SIG-M5 treated with dmso at 0.1 percent for 504 hours (cell line): ENCODE data around the gene FAM107A.

Experiments used
- DNase-seq: peaks from one replicate; lab custom pipeline; 2025; ENCODE audit not compliant: unreplicated experiment; lab: John Stamatoyannopoulos, UW

The FAM107A gene, protein sequence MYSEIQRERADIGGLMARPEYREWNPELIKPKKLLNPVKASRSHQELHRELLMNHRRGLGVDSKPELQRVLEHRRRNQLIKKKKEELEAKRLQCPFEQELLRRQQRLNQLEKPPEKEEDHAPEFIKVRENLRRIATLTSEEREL

GRCh38 chr3:58577269-58577821, at the start of gene FAM107A:
FAM107A (minus strand) TSS chr3:58577391; CDS start chr3:58569860, 7,531 bp downstream.
- no peak for DNase-seq

GRCh38 chr3:58625196-58625824, 48.1 kb upstream of the FAM107A start:
- no peak for DNase-seq

GRCh38 chr3:58624550-58624949, 47.4 kb upstream of the FAM107A start:
- DNase-seq = no peak

GRCh38 chr3:58623961-58624360, 46.8 kb upstream of the FAM107A start:
- DNase-seq = no peak

DNA sequence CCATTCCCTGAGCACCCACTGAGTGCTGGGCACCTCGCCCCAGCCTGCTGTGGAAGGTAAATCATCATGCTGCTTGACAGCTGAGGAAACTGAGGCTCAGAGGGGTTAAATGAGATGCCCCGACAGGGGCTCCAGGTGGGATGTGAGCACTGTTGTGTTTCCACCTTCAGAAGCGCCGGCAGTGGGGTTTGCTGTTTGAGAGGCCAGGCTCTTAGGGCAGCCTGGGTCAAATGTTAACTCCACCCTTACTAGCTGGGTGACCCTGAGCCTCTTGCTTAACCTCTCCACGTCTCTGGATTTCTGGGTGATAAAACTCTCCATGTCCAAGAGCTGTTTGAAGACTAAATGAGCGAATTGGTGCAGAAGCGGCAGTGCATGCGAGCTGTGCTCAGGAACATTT, 46.3 kb upstream of the FAM107A start:
- no peak for DNase-seq

DNA sequence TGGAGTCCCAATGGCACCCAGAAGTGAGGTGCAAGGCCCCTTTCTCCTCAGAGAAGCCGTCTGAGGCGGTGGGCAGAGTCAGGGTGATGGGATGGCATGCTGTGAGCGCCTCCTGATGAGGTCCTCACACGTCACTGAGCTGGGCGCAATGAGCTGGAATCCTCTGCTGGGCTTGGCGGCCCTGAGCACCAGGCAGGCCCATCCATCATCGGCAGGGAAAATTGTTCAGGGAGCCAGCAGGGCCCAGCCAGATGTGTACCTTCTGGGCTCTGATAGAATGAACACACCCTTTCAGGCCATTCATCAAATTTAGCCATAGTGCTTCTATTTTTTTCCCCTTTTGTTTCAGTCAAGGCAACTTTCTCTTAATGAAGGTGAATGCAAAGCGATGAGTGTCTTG, 45.7 kb upstream of the FAM107A start:
- no peak for DNase-seq

DNA sequence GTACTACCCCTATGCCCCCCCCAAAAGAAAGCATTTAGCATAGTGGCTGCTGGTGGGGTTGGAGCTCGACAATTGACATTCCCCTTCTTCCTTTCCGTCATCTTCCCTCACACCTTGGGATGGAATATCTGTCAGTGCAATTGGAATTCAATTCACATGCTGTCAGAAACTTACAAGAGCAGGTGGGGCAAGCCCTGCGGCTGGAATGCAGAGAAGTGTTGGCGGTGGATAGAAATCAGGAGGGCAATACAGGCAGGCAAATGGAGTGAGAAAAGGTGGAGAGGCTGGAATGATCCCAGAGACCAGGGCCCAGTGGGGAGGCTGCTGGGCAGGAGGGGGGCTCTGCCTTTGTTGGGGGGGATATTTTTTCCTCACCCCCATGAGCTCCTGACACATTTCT, 45.2 kb upstream of the FAM107A start:
- no peak for DNase-seq

GRCh38 chr3:58621086-58621830, 44.1 kb upstream of the FAM107A start:
- DNase-seq = no peak

GRCh38 chr3:58620421-58620820, 43.2 kb upstream of the FAM107A start:
- DNase-seq = no peak

DNA sequence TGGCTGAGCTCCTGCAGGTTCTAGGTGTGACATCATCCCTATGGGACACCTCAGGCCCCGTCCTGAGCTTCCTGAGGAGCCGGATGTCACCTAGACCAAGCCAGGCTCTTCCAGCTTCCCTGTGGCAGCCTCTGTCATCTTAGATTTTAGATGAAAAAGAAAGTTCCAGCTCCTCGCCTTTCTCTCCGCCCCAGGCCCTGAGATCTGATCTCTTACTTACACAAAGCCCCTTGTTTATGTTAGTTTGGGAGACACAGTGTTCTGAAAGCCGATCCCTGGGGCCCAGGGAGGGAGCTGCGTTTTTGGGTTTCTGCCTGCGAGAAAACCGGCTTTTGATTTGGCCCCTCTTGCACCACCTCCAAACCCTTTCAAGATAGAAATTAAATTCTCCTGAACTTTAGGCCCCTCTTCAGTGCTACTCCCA, 40.2 kb upstream of the FAM107A start:
- DNase-seq = no peak

- no peak for DNase-seq
Measured at GRCh38 chr3:58613236-58614132, 36.3 kb upstream of the FAM107A start.

DNA sequence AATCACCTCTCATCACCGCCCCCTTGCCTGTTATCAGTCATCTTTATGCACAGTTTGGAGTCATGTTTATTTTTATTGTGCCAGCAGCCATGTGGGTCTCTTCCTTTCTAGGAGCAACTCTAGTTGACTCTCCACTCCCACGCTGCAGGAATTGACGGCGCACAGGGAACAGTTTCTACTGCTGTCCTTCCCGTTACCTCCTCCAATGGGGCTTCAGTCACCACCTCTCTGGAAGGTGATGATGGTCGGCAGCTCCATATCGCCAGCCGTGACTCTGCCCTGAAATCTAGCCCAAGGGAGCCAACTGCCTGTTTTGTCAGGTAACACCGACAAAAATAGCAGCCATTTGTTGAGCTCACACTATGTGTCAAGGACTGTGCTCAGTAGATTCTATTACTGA, 35.6 kb upstream of the FAM107A start:
- DNase-seq = no peak

- no peak for DNase-seq
Measured at GRCh38 chr3:58609990-58610389, 32.8 kb upstream of the FAM107A start.

GRCh38 chr3:58608648-58609047, 31.5 kb upstream of the FAM107A start:
- DNase-seq = no peak

GRCh38 chr3:58607816-58608215, 30.6 kb upstream of the FAM107A start:
- no peak for DNase-seq

DNA sequence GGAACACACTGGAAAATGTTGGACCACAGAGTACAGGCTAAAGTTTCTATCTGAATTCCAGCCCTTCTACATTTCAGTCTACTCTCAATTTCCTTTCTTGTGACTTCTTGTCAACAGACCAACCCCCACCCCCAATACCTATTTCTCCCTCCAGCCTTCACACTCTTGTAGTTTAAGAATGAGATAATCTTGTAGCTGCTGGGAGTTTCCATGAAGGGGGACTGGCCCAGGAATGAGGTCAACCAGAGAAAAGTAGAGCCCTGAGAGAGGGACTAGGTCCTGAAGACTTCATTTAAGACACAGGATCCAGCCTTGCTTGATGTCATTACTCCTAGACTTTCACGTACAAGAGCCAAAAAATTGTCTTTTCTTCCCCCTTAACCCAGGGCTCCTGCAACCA, 29.5 kb upstream of the FAM107A start:
- no peak for DNase-seq

DNA sequence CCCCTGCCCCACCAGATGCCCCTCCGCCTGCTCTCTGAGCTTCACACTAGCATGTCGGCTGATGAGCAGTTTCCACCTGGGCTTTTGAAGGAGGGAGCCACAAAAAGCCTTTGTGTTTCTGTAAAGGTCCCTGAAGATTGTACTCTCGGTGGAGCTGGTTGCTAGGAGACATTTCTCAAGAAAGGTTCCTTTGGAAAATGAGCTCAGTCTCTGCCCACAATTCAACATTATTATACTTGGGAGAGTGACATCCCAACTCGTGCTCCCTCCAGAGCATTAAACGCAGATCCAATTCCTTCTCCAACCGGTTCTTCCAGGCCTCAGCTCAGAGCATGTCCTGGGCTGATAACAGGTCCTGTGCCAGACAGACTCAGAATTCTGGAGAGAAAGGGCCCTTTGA, 26.8 kb upstream of the FAM107A start:
- DNase-seq = no peak

DNA sequence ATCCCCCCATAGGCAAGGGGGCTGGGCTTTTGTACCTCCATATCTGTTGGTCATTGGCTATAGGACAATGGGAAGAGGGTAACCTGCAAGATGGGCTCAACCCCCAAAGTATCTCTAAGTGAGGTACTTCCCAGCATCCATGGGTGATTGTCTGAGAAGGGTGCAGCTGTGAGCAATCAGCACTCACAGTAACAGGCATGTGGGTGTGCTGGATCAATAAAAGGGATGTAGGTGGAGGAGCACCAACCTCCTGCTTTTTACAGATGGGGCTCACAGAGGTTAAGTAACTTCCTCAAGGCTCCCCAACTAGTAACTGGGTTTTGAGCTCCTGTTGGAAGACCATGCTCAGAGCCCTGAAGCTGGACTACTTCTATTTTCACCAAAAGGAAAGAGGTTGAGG, 26.4 kb upstream of the FAM107A start:
- no peak for DNase-seq

DNA sequence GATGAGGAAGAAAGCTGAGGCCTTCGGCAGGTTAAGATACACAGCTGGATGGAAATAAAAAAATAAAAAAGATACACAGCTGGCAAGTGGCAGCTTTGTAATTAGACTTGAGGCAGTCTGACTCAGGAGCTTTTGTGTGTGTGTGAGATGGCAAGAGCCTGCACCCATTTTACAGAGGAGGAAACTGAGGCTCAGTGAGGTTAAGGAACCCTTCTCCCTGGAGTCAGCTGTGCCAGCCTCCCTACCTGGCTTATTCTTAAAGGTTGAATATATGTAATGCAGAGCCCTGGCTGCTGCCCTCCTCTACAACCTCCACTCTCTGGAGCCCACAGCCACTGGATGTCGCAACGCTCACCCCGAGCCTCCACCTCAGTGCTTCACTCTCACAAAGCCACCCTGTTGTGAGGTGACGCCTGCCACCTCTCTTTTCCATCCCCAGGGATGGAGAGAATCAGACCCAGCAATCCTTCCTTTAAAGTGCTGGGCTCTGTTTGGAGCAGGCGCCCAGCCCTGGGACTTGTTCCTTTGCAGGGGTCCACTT, 20.6 kb upstream of the FAM107A start:
- no peak for DNase-seq

GRCh38 chr3:58596834-58597518, 19.8 kb upstream of the FAM107A start:
- no peak for DNase-seq
